Ovary (tissue), 9 donors: ENCODE results near the gene CYP4B1. TPM values are rescaled to one million over a fixed set of nuclear protein-coding genes. Genes with fewer than 3 reads are reported as not detected.
"Not testable (repeated sequence)": the region's sequence is repeated elsewhere in the genome, so short reads cannot be mapped to it uniquely, and the experiment has no call there.

Source experiments
- DNase-seq, 5 donors: peaks; one replicate each; pipeline ENCODE4 v3.0.0-alpha.2; 2019 to 2020
- H3K27ac ChIP-seq, 2 donors: fragments of 200-600 bp; one replicate each; pipeline versions ENCODE4 v1.5.1 to v1.8.0; 2019 to 2022
- H3K27me3 ChIP-seq: fragments of 200-600 bp; one replicate; pipeline ENCODE4 v1.8.0; 2022
- H3K36me3 ChIP-seq: fragments of 200-600 bp; sonication (generic); one replicate; pipeline ENCODE4 v1.5.1; 2019
- H3K4me1 ChIP-seq: one replicate; pipeline ENCODE4 v1.8.1; 2013; ENCODE audit warnings: mild to moderate bottlenecking, moderate library complexity; ENCODE audit not compliant: insufficient read depth
- H3K4me3 ChIP-seq: fragments of 200-600 bp; sonication (generic); one replicate; pipeline ENCODE4 v1.5.1; 2017
- H3K9me3 ChIP-seq, 2 donors: fragments of 200-600 bp in 1 of 2; sonication (generic) in 1 of 2; one replicate each; pipeline versions ENCODE4 v1.5.1 to v1.8.1; 2013 to 2019; ENCODE audit warnings: mild to moderate bottlenecking in 1 of 2, moderate library complexity in 1 of 2
- CTCF ChIP-seq, 3 donors: fragments of 450-650 bp in 2 of 3; fragments of 200-600 bp in 1 of 3; IDR thresholded peaks; one replicate each; pipeline versions ENCODE4 v1.5.1 to v1.8.0; 2016 to 2022; ENCODE audit warnings: antibody characterized with exemption in 3 of 3, mild to moderate bottlenecking in 1 of 3
- EP300 ChIP-seq: sonication (generic); formaldehyde crosslinking; IDR thresholded peaks from one replicate; pipeline ENCODE4 v1.6.1; 2017; ENCODE audit warnings: antibody characterized with exemption
- POLR2A ChIP-seq: fragments of 450-650 bp; IDR thresholded peaks from one replicate; pipeline ENCODE4 v1.6.1; 2017; ENCODE audit warnings: antibody characterized with exemption, mild to moderate bottlenecking, moderate library complexity
- WGBS, 3 donors: extraction: QIAGEN DNeasy Blood & Tissue Kit in 1 of 3; methylation state at CpG; one replicate each; pipeline versions ENCODE4 v1.1.5 to v1.1.7; 2013 to 2017; 5-methylcytosine and 5-hydroxymethylcytosine counted together
- intact Hi-C, 4 donors: fragments of 100-400 bp; cut with DNase I; formaldehyde crosslinking; loops; one replicate each; pipeline versions ENCODE4 v1.11.0 to v1.15.1; 2022 to 2023
- polyA plus RNA-seq, 2 donors: library from polyadenylated mRNA; stranded (reverse); fragments of 200-250 nt in 1 of 2; fragments of 350-450 nt in 1 of 2; fragmentation: Illumina TruSeq in 1 of 2; extraction: RNeasy Lipid Tissue Mini Kit (QIAGEN cat#74804) in 1 of 2; gene quantifications; one replicate each; pipeline ENCODE4 v1.2.3, GENCODE V29; 2013 to 2014
- total RNA-seq, 7 donors: library from RNA; depleted of rRNA in 2 of 7; stranded (reverse); fragments of >200 nt in 2 of 7; fragmentation: NEBNext Ultra II Directional in 3 of 7; extraction: Animal tissue kit (Norgen Biotek cat#: 25700) in 3 of 7; gene quantifications; one replicate each; pipeline versions ENCODE4 v1.1.0 to v1.2.4, GENCODE V29; 2016 to 2023
- donor health status: DM: no; HTN: no; CAD: no; lungs with moderate emphysema.
- donor health status: DM: no; HTN: no; CAD: no.
- donor health status: Bipolar disorder and iron deficiency.
- donor health status: DM: yes; HTN: yes; CAD: no.
- donor health status: DM: no; HTN: no; CAD: no.
- donor health status: DM: yes; HTN: yes; CAD: no.

CYP4B1 gene
- total and polyA plus RNA-seq, 9 donors, result 0.38 to 51.7 (median 3.3) TPM; not detected in 1

DNA sequence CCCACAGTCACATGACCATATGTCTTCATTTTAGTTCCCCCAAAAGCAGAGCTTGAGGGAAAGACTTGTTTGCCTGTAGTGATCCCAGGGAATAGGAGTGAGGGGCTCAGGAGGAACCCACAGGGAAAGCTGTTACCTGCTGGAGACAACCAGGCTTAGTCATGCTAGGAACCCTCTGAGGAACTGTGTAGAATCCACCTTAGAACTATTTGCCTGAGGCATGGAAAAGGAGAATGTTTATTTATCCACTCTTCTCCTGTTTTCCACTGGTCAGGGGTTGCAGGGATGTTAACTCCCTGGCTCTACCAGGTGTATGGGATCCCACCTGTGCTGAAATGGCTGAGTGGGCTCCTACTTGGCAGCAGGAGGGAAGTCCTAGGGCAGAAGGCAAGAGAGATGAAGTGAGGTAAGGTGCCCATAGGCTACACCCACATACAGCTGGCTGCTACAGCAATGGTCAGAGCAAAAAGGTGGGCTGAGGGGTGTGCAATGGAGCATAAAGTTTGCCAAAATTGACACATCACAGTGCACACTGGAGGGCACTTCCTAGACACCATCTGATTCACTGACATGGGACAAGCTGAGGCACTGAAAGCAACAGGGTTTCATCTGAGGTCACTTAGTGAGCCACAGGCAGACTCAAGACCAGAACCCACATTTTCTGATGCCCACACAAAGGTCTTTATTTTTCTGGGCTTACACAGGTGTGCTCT is 29.7 kb upstream of the CYP4B1 start:
- Histone ChIP-seq H3K36me3 (no peaks in the 10 kb centered on the region), H3K27me3 (no peaks in the 10 kb centered on the region), H3K9me3 (no peaks in the 10 kb centered on the region), H3K4me3 (no peak overlapping the region), H3K27ac (no peak overlapping the region), H3K4me1 (no peaks in the 10 kb centered on the region)
- TF ChIP-seq CTCF (IDR thresholded peaks at IDR 0.05), result no peak
- TF ChIP-seq POLR2A, result no peak
- TF ChIP-seq EP300, result no peak
- DNase-seq, result no peak
- intact Hi-C loops, result no loop called here

DNA sequence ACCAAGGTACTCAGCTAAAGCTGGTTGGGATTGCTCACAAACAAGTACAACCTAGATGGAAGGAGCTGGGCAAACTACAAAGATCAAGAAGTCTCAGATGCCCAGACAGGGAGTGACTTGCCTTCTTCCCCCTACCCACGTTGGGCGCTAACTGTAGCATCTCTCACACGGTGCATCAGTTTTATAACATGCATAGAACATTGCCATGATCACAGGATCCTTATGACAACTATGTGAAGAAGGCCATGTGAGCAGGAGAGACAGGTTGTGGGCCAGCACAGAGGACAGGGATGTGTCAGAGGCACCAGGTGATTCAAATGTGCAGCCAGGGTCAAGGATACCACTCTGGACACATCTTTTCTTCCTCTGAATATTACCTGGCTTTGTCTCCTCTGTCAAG is 28.3 kb upstream of the CYP4B1 start:
- intact Hi-C loops, result no loop called here
- H3K4me3 ChIP-seq, result no peak overlapping the region
- H3K27ac ChIP-seq, result no peak overlapping the region
- TF ChIP-seq CTCF (IDR thresholded peaks at IDR 0.05) (no peak), POLR2A (no peak), EP300 (no peak)
- no peaks in the 10 kb centered on the region for H3K36me3 ChIP-seq
- WGBS, 3 donors, result 81 to 90% (median 90%) methylated on average over 3 of the region's 3 CpGs
- no peaks in the 10 kb centered on the region for H3K4me1 ChIP-seq
- no peaks in the 10 kb centered on the region for H3K9me3 ChIP-seq
- no peaks in the 10 kb centered on the region for H3K27me3 ChIP-seq
- no peak for DNase-seq

DNA sequence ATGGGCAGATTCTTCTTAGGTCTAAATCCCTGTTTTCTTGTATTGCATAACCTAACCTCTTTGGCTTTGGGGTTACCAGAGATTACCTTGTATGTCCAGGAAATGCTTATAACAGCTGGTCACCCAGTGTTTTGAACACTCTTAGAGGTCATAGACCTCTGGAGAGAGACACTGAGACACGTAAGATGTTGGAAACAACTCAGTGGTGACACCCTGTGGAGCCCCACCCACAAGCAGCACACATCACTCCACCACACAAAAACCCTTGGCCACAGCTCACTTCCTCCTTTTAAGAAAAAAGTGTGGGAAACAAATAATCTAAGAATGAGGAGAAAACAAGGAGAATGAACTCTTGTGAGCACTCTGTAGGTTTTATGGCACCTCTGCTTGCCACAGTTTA is 26.3 kb upstream of the CYP4B1 start:
- DNase-seq, result no peak
- WGBS, 3 donors, result 25 to 64% (median 54%) methylated on average over 1 of the region's 1 CpG
- Histone ChIP-seq H3K4me1 (no peaks in the 10 kb centered on the region), H3K27me3 (no peaks in the 10 kb centered on the region), H3K9me3 (no peaks in the 10 kb centered on the region), H3K4me3 (no peak overlapping the region), H3K27ac (no peak overlapping the region), H3K36me3 (no peaks in the 10 kb centered on the region)
- TF ChIP-seq CTCF (IDR thresholded peaks at IDR 0.05) (no peak), POLR2A (no peak), EP300 (no peak)
- intact Hi-C loops, result no loop called here

- WGBS, 3 donors, result 95 to 97% (median 97%) methylated on average over 1 of the region's 1 CpG
- H3K27ac ChIP-seq, result no peak overlapping the region
- intact Hi-C loops, result no loop called here
- no peaks in the 10 kb centered on the region for H3K36me3 ChIP-seq
- no peak for DNase-seq
- TF ChIP-seq CTCF (IDR thresholded peaks at IDR 0.05), result no peak
- no peaks in the 10 kb centered on the region for H3K27me3 ChIP-seq
- H3K4me3 ChIP-seq, result no peak overlapping the region
- H3K4me1 ChIP-seq, result no peaks in the 10 kb centered on the region
- H3K9me3 ChIP-seq, result no peaks in the 10 kb centered on the region
Measured at GRCh38 chr1:46774297-46774696, 24.5 kb upstream of the CYP4B1 start.

DNA sequence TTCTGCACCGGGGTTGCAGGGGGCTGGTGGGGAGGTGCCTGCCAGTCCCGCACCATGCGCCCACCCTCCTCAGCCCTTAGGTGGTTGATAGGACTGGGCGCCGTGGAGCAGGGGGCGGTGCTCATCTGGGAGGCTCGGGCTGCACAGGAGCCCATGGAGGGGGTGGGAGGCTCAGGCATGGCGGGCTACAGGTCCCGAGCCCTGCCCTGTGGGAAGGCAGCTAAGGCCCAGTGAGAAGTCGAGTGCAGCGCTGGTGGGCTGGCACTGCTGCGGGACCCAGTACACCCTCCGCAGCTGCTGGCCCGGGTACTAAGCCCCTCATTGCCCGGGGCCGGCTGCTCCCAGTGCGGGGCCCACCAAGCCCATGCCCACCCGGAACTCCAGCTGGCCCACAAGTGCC is 20.4 kb upstream of the CYP4B1 start:
- H3K4me1 ChIP-seq, H3K36me3 ChIP-seq, H3K9me3 ChIP-seq, intact Hi-C loops, H3K27me3 ChIP-seq, H3K27ac ChIP-seq, H3K4me3 ChIP-seq, DNase-seq: not testable (repeated sequence)
- WGBS, 3 donors, result 92 to 94% (median 94%) methylated on average over 4 to 18 of the region's 18 CpGs
